ENCODE results near the gene VWA3B. TPM values are rescaled to one million over a fixed set of nuclear protein-coding genes. Genes with fewer than 3 reads are reported as not detected.
A peak's percentile ranks its signal among the peaks of the same experiment; 100 is the strongest.

The VWA3B gene
- total and polyA plus RNA-seq, 2 experiments from 2014 or later, result 0.80 TPM; not detected in 1

GRCh38 chr2:98149333-98149697, 62.3 kb downstream of the VWA3B start:
- WGBS (ENCODE audit: low lambda C conversion rate, missing lambda C conversion rate), result 69% methylated on average over 4 of the region's 4 CpGs
- H4K20me1 ChIP-seq (ENCODE audit: insufficient read depth, poor library complexity, severe bottlenecking), result no peaks in the 10 kb centered on the region
- peak overlapping the region; percentile 18 for H3K4me2 ChIP-seq
- H3K79me2 ChIP-seq, result no peaks in the 10 kb centered on the region
- H3K36me3 ChIP-seq (replicated peaks; ENCODE audit: insufficient read depth, low read depth), result no peaks in the 10 kb centered on the region
- H3K27ac ChIP-seq, result peak overlapping the region; percentile 48
- no peak for DNase-seq (ENCODE audit: low spot score)
- no peak overlapping the region for H3K4me3 ChIP-seq
- H3K27me3 ChIP-seq, result no peaks in the 10 kb centered on the region
- H2AFZ ChIP-seq, result no peak overlapping the region
- H3K9me3 ChIP-seq (ENCODE audit: low read depth), result no peaks in the 10 kb centered on the region
- no peaks in the 10 kb centered on the region for H3K9me2 ChIP-seq (replicated peaks; ENCODE audit: insufficient read depth)
- TF ChIP-seq CTCF (IDR thresholded peaks at IDR 0.05; ENCODE audit: poor library complexity) (no peak), EZH2phosphoT487 (IDR thresholded peaks at IDR 0.05; ENCODE audit: low read depth, severe bottlenecking, unreplicated experiment) (no peak), EZH2 (IDR thresholded peaks at IDR 0.05; ENCODE audit: borderline replicate concordance) (no peak)
- H3K4me1 ChIP-seq (ENCODE audit: insufficient read depth), result no peaks in the 10 kb centered on the region

GRCh38 chr2:98153481-98153880, 66.5 kb downstream of the VWA3B start:
- no peak overlapping the region for H3K4me3 ChIP-seq
- H3K79me2 ChIP-seq, result no peaks in the 10 kb centered on the region
- no peaks in the 10 kb centered on the region for H3K27me3 ChIP-seq
- DNase-seq (ENCODE audit: low spot score), result no peak
- H4K20me1 ChIP-seq (ENCODE audit: insufficient read depth, poor library complexity, severe bottlenecking), result no peaks in the 10 kb centered on the region
- no peak overlapping the region for H3K27ac ChIP-seq
- H3K4me1 ChIP-seq (ENCODE audit: insufficient read depth), result no peaks in the 10 kb centered on the region
- 79% methylated on average over 5 of the region's 5 CpGs for WGBS (ENCODE audit: low lambda C conversion rate, missing lambda C conversion rate)
- H2AFZ ChIP-seq, result no peak overlapping the region
- H3K9me2 ChIP-seq (replicated peaks; ENCODE audit: insufficient read depth), result no peaks in the 10 kb centered on the region
- H3K36me3 ChIP-seq (replicated peaks; ENCODE audit: insufficient read depth, low read depth), result no peaks in the 10 kb centered on the region
- no peak overlapping the region for H3K4me2 ChIP-seq
- H3K9me3 ChIP-seq (ENCODE audit: low read depth), result no peaks in the 10 kb centered on the region
- TF ChIP-seq EZH2 (IDR thresholded peaks at IDR 0.05; ENCODE audit: borderline replicate concordance) (no peak), EZH2phosphoT487 (IDR thresholded peaks at IDR 0.05; ENCODE audit: low read depth, severe bottlenecking, unreplicated experiment) (no peak), CTCF (IDR thresholded peaks at IDR 0.05; ENCODE audit: poor library complexity) (no peak)

GRCh38 chr2:98155291-98155690, 68.3 kb downstream of the VWA3B start:
- no peaks in the 10 kb centered on the region for H3K9me2 ChIP-seq (replicated peaks; ENCODE audit: insufficient read depth)
- no peaks in the 10 kb centered on the region for H3K79me2 ChIP-seq
- no peaks in the 10 kb centered on the region for H4K20me1 ChIP-seq (ENCODE audit: insufficient read depth, poor library complexity, severe bottlenecking)
- no peaks in the 10 kb centered on the region for H3K27me3 ChIP-seq
- H3K4me3 ChIP-seq, result no peak overlapping the region
- no peak overlapping the region for H3K27ac ChIP-seq
- no peak overlapping the region for H2AFZ ChIP-seq
- no peak for TF ChIP-seq CTCF (IDR thresholded peaks at IDR 0.05; ENCODE audit: poor library complexity)
- no peaks in the 10 kb centered on the region for H3K4me1 ChIP-seq (ENCODE audit: insufficient read depth)
- H3K9me3 ChIP-seq (ENCODE audit: low read depth), result no peaks in the 10 kb centered on the region
- H3K4me2 ChIP-seq, result no peak overlapping the region
- H3K36me3 ChIP-seq (replicated peaks; ENCODE audit: insufficient read depth, low read depth), result no peaks in the 10 kb centered on the region
- WGBS (ENCODE audit: low lambda C conversion rate, missing lambda C conversion rate), result 94% methylated on average over 8 of the region's 8 CpGs
- no peak for DNase-seq (ENCODE audit: low spot score)

GRCh38 chr2:98155716-98156115, 68.7 kb downstream of the VWA3B start:
- Histone ChIP-seq H3K4me3 (no peak overlapping the region), H2AFZ (no peak overlapping the region), H3K79me2 (no peaks in the 10 kb centered on the region), H3K9me3 (ENCODE audit: low read depth) (no peaks in the 10 kb centered on the region), H3K4me2 (no peak overlapping the region), H3K4me1 (ENCODE audit: insufficient read depth) (no peaks in the 10 kb centered on the region), H3K36me3 (replicated peaks; ENCODE audit: insufficient read depth, low read depth) (no peaks in the 10 kb centered on the region), H3K9me2 (replicated peaks; ENCODE audit: insufficient read depth) (no peaks in the 10 kb centered on the region), H4K20me1 (ENCODE audit: insufficient read depth, poor library complexity, severe bottlenecking) (no peaks in the 10 kb centered on the region), H3K27ac (no peak overlapping the region), H3K27me3 (no peaks in the 10 kb centered on the region)
- no peak for DNase-seq (ENCODE audit: low spot score)
- TF ChIP-seq CTCF (IDR thresholded peaks at IDR 0.05; ENCODE audit: poor library complexity) (no peak), EZH2phosphoT487 (IDR thresholded peaks at IDR 0.05; ENCODE audit: low read depth, severe bottlenecking, unreplicated experiment) (no peak), EZH2 (IDR thresholded peaks at IDR 0.05; ENCODE audit: borderline replicate concordance) (no peak)
- WGBS (ENCODE audit: low lambda C conversion rate, missing lambda C conversion rate), result 80% methylated on average over 4 of the region's 4 CpGs
